BLaER1 (cell line): Measurements from ENCODE around the gene GPRC5C.
A peak's percentile ranks its signal among the peaks of the same experiment; 100 is the strongest.

Experiments used
- H3K27ac ChIP-seq: shearing (Covaris generic); formaldehyde crosslinking; 2 replicates; pipeline ENCODE4 v1.8.1; 2022
- H3K27me3 ChIP-seq: shearing (Covaris generic); formaldehyde crosslinking; 2 replicates; pipeline ENCODE4 v1.8.1; 2022
- H3K36me3 ChIP-seq: shearing (Covaris generic); formaldehyde crosslinking; 2 replicates; pipeline ENCODE4 v1.8.1; 2022
- H3K4me1 ChIP-seq: shearing (Covaris generic); formaldehyde crosslinking; 2 replicates; pipeline ENCODE4 v1.8.1; 2022
- H3K4me2 ChIP-seq: shearing (Covaris generic); formaldehyde crosslinking; 2 replicates; pipeline ENCODE4 v1.8.1; 2022
- H3K4me3 ChIP-seq: shearing (Covaris generic); formaldehyde crosslinking; 2 replicates; pipeline ENCODE4 v1.8.1; 2022
- H3K9ac ChIP-seq: shearing (Covaris generic); formaldehyde crosslinking; 2 replicates; pipeline ENCODE4 v1.8.1; 2022
- H3K9me3 ChIP-seq: shearing (Covaris generic); formaldehyde crosslinking; 2 replicates; pipeline ENCODE4 v1.8.1; 2022
- H4K20me1 ChIP-seq: shearing (Covaris generic); formaldehyde crosslinking; 2 replicates; pipeline ENCODE4 v1.8.1; 2022
- Cebpa-rat ChIP-seq: shearing (Covaris generic); IDR thresholded peaks from 2 replicates; pipeline ENCODE4 v1.8.1; 2022

GPRC5C gene

DNA sequence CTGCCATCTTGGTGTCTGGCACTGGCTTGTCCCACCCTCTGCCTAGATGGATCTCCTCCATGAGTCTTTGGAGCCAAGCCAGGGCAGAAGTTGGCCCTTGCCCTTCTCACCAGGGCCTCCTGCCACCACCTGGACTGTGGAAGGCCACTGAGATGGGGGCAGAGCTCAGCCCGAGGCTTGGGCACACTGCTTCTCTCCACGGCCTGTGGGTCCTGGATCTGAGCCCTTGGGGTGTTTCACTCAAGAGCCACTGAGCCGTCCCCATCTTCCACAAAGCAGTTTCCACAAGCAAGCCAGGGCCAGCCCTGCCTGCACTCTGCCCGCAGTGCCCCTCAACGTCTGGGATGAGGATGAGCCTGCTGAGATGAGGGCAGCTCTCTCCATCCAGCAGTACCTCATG is 17.9 kb downstream of the GPRC5C start:
- Histone ChIP-seq H4K20me1 (no peaks in the 10 kb centered on the region), H3K36me3 (no peaks in the 10 kb centered on the region), H3K27me3 (peaks cover 15% of the 10 kb centered on the region), H3K9ac (no peak overlapping the region), H3K4me3 (no peak overlapping the region), H3K27ac (no peak overlapping the region), H3K9me3 (no peaks in the 10 kb centered on the region), H3K4me2 (no peak overlapping the region), H3K4me1 (peaks cover 65% of the 10 kb centered on the region)
- no peak for TF ChIP-seq Cebpa-rat

- peaks cover 68% of the 10 kb centered on the region for H3K4me1 ChIP-seq
- H3K36me3 ChIP-seq, result no peaks in the 10 kb centered on the region
- no peak for TF ChIP-seq Cebpa-rat
- no peak overlapping the region for H3K9ac ChIP-seq
- no peaks in the 10 kb centered on the region for H3K9me3 ChIP-seq
- no peak overlapping the region for H3K27ac ChIP-seq
- peaks cover 19% of the 10 kb centered on the region for H3K27me3 ChIP-seq
- H3K4me3 ChIP-seq, result no peak overlapping the region
- no peak overlapping the region for H3K4me2 ChIP-seq
- H4K20me1 ChIP-seq, result no peaks in the 10 kb centered on the region
Observed at GRCh38 chr17:74450231-74450630, 18.3 kb downstream of the GPRC5C start.

- no peaks in the 10 kb centered on the region for H3K9me3 ChIP-seq
- H3K4me2 ChIP-seq, result no peak overlapping the region
- H3K4me1 ChIP-seq, result peaks cover 61% of the 10 kb centered on the region
- H3K4me3 ChIP-seq, result no peak overlapping the region
- H3K27me3 ChIP-seq, result peaks cover 24% of the 10 kb centered on the region
- no peak overlapping the region for H3K27ac ChIP-seq
- H3K9ac ChIP-seq, result no peak overlapping the region
- no peaks in the 10 kb centered on the region for H4K20me1 ChIP-seq
- no peak for TF ChIP-seq Cebpa-rat
- no peaks in the 10 kb centered on the region for H3K36me3 ChIP-seq
Observed at GRCh38 chr17:74450925-74451403, 19.1 kb downstream of the GPRC5C start.

GRCh38 chr17:74451557-74451956 is 19.7 kb downstream of the GPRC5C start:
- no peaks in the 10 kb centered on the region for H3K9me3 ChIP-seq
- H3K4me3 ChIP-seq, result no peak overlapping the region
- no peaks in the 10 kb centered on the region for H4K20me1 ChIP-seq
- H3K4me1 ChIP-seq, result peaks cover 55% of the 10 kb centered on the region
- H3K4me2 ChIP-seq, result no peak overlapping the region
- H3K27me3 ChIP-seq, result peaks cover 28% of the 10 kb centered on the region
- no peak overlapping the region for H3K9ac ChIP-seq
- H3K27ac ChIP-seq, result no peak overlapping the region
- TF ChIP-seq Cebpa-rat, result no peak
- no peaks in the 10 kb centered on the region for H3K36me3 ChIP-seq

GRCh38 chr17:74452033-74452840 is 20.3 kb downstream of the GPRC5C start:
- no peak overlapping the region for H3K4me3 ChIP-seq
- no peak for TF ChIP-seq Cebpa-rat
- no peaks in the 10 kb centered on the region for H3K9me3 ChIP-seq
- peaks cover 31% of the 10 kb centered on the region for H3K27me3 ChIP-seq
- H3K36me3 ChIP-seq, result no peaks in the 10 kb centered on the region
- no peaks in the 10 kb centered on the region for H4K20me1 ChIP-seq
- H3K9ac ChIP-seq, result no peak overlapping the region; the same call in 1 of the 2 replicates
- peaks cover 51% of the 10 kb centered on the region for H3K4me1 ChIP-seq
- no peak overlapping the region for H3K27ac ChIP-seq
- H3K4me2 ChIP-seq, result peak overlapping the region; percentile 88

DNA sequence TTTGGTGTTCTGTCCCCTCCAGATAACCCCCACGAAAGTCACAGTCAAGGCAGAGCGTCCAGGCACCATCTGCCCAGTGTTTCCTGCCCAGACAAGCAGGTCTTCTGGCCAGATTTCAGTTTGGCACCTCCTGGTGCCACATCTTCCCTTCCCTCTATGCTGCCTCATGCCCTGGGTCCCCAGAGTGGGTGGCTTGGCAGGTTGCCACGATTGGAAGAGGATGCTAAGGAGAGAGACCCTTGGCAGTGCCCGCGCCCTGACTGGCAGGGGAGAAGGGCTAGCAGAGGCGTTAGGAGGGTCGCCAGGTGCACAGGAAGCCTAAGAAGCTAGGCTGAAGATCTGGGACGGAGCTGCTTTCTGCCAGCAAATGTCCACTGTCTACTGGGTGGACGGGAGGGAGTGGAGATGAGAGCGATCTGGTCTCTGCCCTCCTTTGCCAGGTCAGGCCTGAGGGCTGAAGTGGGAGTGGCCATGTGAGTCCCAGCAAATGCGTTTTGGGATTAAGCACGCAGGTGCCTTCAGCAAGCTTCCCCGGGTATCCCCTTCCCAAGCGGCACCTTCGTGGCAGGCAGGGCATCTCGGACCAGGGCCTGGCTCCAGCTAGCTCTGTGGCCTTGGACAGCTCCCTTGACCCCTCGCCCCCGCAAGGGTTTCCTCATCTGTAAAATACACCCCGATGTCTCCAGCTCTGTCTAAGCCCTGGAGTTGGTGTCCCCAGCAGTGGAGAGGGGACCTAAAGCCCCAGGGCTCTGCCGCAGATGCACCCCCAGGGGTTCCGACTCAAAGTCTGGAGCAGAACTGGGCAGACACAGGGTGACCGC is 21.2 kb downstream of the GPRC5C start:
- Histone ChIP-seq H3K9ac (no peak overlapping the region), H3K27ac (no peak overlapping the region), H3K4me3 (peak overlapping the region; percentile 41; the same call in 1 of the 2 replicates), H3K36me3 (no peaks in the 10 kb centered on the region), H3K27me3 (peaks cover 36% of the 10 kb centered on the region), H4K20me1 (no peaks in the 10 kb centered on the region), H3K9me3 (no peaks in the 10 kb centered on the region), H3K4me1 (peaks cover 46% of the 10 kb centered on the region), H3K4me2 (peak overlapping the region; percentile 88)
- no peak for TF ChIP-seq Cebpa-rat

DNA sequence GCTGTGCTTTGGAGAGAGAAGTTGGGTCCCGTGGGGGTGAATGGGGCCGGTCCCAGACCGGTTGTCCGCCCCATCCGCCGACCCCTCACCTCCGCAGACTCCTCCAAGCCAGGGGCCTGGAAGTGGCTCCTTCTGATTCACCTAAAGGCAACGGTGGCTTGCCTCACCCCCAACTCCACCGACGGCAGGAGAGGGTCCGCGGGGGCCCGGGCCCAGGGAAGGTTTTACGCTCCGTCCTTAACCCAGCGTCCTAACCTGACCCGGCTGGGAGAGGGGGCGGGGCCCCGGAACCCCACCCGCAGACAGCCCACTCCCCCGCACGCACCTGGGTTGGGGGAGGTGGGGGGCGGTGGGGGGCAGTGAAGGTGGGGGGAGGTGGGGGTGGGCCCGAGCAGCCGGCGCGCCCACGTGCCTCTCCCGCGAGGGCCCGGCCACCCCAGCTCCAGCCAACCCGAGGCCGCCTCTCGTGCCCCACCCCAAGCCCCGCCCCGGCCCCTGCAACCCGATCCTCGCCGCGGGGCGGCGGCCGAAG is 21.8 kb downstream of the GPRC5C start:
- H3K27me3 ChIP-seq, result peaks cover 39% of the 10 kb centered on the region
- H3K4me2 ChIP-seq, result peak overlapping the region; percentile 96
- no peak overlapping the region for H3K9ac ChIP-seq
- H3K9me3 ChIP-seq, result no peaks in the 10 kb centered on the region
- H3K4me3 ChIP-seq, result peak overlapping the region; percentile 60
- H4K20me1 ChIP-seq, result no peaks in the 10 kb centered on the region
- H3K4me1 ChIP-seq, result peaks cover 39% of the 10 kb centered on the region
- no peaks in the 10 kb centered on the region for H3K36me3 ChIP-seq
- no peak for TF ChIP-seq Cebpa-rat
- no peak overlapping the region for H3K27ac ChIP-seq

DNA sequence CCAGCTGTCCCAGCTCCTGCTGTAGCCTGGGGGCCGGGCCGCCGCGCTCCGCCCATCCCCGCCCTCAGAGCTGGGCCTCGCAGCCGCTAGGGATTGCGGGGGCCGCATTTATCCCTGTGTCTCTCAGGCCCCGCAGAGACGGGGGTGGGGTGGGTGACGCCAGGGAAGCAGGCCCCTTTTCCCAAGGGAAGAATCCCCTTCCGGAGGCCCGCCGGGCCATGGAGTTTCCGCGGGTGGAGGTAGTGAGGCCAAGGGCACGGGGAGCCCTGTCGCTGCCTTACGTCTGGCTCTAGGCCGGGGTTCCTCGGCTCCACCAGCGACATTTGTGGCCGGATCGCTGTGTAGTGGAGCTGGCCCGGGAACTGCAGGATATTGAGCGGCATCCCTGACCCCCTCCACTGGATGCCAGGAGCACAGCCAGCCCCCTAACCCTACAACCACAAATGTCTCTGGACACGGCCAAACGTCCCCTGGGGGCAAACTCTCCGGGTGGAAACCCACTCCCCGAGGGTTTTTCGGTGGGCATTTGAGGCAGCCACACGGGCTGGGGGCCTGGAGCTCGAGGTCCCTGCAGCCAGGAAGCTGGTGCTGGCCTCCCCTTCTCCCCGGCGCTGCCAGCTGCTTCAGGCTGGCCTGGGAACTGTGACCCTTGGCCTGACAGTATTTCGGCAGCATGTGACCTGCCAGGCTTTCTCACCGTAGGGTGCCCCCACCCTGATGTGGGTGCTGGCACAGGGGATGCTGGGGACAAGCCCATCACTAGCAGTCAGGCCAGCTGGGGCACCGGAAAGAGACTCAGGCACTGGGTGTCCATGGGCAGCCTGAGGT is 22.5 kb downstream of the GPRC5C start:
- H3K9ac ChIP-seq, result peak overlapping the region; percentile 67; the same call in 1 of the 2 replicates
- peak overlapping the region; percentile 96 for H3K4me2 ChIP-seq
- H3K9me3 ChIP-seq, result no peaks in the 10 kb centered on the region
- no peak for TF ChIP-seq Cebpa-rat
- peaks cover 39% of the 10 kb centered on the region for H3K27me3 ChIP-seq
- H3K4me1 ChIP-seq, result peaks cover 38% of the 10 kb centered on the region
- H3K4me3 ChIP-seq, result peak overlapping the region; percentile 60
- no peaks in the 10 kb centered on the region for H4K20me1 ChIP-seq
- H3K36me3 ChIP-seq, result no peaks in the 10 kb centered on the region
- no peak overlapping the region for H3K27ac ChIP-seq

GRCh38 chr17:74455025-74455545 is 23.2 kb downstream of the GPRC5C start:
- Histone ChIP-seq H3K36me3 (no peaks in the 10 kb centered on the region), H3K27me3 (peaks cover 39% of the 10 kb centered on the region), H3K27ac (no peak overlapping the region), H3K4me3 (no peak overlapping the region), H3K9me3 (no peaks in the 10 kb centered on the region), H3K4me1 (peaks cover 38% of the 10 kb centered on the region), H3K4me2 (peak overlapping the region; percentile 96), H3K9ac (peak overlapping the region; percentile 67; the same call in 1 of the 2 replicates), H4K20me1 (no peaks in the 10 kb centered on the region)
- no peak for TF ChIP-seq Cebpa-rat
